Measurements from ENCODE around the gene TERT. TPM values are rescaled to one million over a fixed set of nuclear protein-coding genes. Genes with fewer than 3 reads are reported as not detected.
A peak's percentile ranks its signal among the peaks of the same experiment; 100 is the strongest.

The TERT gene
- total and polyA plus RNA-seq, 4 donors = 0.02 TPM; not detected in 3

DNA sequence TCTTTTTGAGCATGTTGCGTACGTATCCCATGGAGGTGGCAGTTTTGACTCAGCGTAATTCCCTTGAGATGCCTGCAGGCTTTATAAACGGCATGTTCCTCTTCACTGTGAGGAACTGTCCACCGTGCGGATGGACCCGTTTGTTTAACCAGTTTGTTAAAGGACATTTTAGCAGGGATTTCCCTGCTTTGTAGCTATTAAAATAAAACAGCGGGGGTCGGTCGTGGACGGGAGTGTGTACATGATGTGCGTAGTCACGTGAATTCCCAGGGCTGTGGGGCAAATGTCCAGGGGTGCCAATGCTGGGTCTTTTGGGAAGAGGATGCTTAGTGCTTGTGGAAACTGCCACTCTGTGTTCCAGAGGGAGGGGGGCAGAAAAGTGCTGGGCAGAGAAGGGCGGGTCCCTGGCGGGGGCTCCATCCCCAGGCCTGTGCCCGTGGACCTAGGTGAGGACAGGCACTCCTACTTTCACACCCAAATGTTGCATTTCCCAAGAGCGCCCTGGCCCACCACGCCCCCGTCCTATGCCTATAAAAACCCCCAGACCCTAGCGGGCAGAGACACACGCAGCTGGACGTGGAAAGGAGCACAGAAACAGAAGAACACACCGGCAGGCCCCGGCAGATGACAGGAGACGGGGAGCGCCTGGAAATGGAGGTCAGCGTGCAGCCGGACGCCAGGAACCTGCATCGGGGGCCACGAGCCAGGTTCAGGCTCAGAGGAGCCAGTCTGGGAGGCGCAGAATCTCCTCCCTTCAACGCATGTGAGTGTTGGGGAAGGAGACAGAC lies 4.0 kb upstream of the TERT start:
- ATAC-seq (ENCODE audit: insufficient read depth, low FRiP score) (no peak), DNase-seq (peak in 1 of 3 donors; percentile 4)
- Histone ChIP-seq H3K27me3 (ENCODE audit: control insufficient read depth in 3 of 3, insufficient read depth in 3 of 3, low read length in 2 of 3) (peaks cover 8 to 19% (median 11%) of the 10 kb centered on the region in 3 donors), H3K4me3 (no peak overlapping the region), H3K4me1 (ENCODE audit: control insufficient read depth in 5 of 5, insufficient read depth in 5 of 5, low read length in 5 of 5) (peaks cover 0 to 9% (median 0%) of the 10 kb centered on the region in 5 donors), H3K9me3 (ENCODE audit: control insufficient read depth in 4 of 4, insufficient read depth in 3 of 4, low read length in 3 of 4) (peaks cover 0 to 8% (median 0%) of the 10 kb centered on the region in 4 donors), H3K9ac (ENCODE audit: insufficient read depth in 1 of 2, low read length in 2 of 2) (no peak overlapping the region), H3K27ac (ENCODE audit: low read depth in 1 of 2, low read length in 1 of 2) (no peak overlapping the region), H3K36me3 (ENCODE audit: control insufficient read depth in 4 of 4, insufficient read depth in 4 of 4, low read length in 4 of 4) (no peaks in the 10 kb centered on the region)
- TF ChIP-seq, protein P1, sequence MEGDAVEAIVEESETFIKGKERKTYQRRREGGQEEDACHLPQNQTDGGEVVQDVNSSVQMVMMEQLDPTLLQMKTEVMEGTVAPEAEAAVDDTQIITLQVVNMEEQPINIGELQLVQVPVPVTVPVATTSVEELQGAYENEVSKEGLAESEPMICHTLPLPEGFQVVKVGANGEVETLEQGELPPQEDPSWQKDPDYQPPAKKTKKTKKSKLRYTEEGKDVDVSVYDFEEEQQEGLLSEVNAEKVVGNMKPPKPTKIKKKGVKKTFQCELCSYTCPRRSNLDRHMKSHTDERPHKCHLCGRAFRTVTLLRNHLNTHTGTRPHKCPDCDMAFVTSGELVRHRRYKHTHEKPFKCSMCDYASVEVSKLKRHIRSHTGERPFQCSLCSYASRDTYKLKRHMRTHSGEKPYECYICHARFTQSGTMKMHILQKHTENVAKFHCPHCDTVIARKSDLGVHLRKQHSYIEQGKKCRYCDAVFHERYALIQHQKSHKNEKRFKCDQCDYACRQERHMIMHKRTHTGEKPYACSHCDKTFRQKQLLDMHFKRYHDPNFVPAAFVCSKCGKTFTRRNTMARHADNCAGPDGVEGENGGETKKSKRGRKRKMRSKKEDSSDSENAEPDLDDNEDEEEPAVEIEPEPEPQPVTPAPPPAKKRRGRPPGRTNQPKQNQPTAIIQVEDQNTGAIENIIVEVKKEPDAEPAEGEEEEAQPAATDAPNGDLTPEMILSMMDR (IDR thresholded peaks at IDR 0.05; ENCODE audit: control extremely low read depth, extremely low read depth) = no peak
- WGBS, 2 donors = 85% methylated on average over 33 of the region's 33 CpGs

DNA sequence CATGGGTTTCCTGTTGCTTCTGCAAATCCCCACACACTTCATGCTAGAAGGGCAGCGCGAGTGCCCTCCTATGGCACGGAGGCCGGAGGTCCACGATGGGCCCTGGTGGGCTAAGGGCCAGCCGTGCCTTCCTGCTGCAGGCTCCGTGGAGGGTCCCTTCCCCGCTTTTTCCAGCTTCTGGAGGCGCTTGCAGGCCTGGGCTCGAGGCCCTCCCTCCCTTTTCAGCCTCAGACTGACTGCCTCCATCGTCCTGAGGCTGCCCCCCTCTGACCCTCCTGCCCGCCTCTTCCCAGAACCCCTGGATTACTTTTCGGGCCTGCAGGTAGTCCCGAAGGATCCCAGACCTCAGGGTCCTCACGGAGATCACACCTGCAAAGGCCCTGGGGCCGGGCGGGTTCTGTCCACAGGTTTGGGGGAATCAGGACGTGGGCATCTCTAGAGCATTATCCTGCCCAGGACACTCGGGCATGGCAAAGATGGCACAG lies 3.2 kb upstream of the TERT start:
- Histone ChIP-seq H3K27ac (ENCODE audit: low read depth in 1 of 2, low read length in 1 of 2) (no peak overlapping the region), H3K9ac (ENCODE audit: insufficient read depth in 1 of 2, low read length in 2 of 2) (no peak overlapping the region), H3K9me3 (ENCODE audit: control insufficient read depth in 4 of 4, insufficient read depth in 3 of 4, low read length in 3 of 4) (peaks cover 0 to 13% (median 0%) of the 10 kb centered on the region in 4 donors), H3K4me3 (no peak overlapping the region), H3K27me3 (ENCODE audit: control insufficient read depth in 3 of 3, insufficient read depth in 3 of 3, low read length in 2 of 3) (peaks cover 8 to 20% (median 19%) of the 10 kb centered on the region in 3 donors), H3K36me3 (ENCODE audit: control insufficient read depth in 4 of 4, insufficient read depth in 4 of 4, low read length in 4 of 4) (no peaks in the 10 kb centered on the region), H3K4me1 (ENCODE audit: control insufficient read depth in 5 of 5, insufficient read depth in 5 of 5, low read length in 5 of 5) (peaks cover 0 to 12% (median 0%) of the 10 kb centered on the region in 5 donors)
- DNase-seq (peak in 1 of 3 donors; percentile 8), ATAC-seq (ENCODE audit: insufficient read depth, low FRiP score) (no peak)
- TF ChIP-seq, protein P1 (IDR thresholded peaks at IDR 0.05; ENCODE audit: control extremely low read depth, extremely low read depth) = no peak
- WGBS, 2 donors = 86 to 87% methylated on average over 19 of the region's 19 CpGs

DNA sequence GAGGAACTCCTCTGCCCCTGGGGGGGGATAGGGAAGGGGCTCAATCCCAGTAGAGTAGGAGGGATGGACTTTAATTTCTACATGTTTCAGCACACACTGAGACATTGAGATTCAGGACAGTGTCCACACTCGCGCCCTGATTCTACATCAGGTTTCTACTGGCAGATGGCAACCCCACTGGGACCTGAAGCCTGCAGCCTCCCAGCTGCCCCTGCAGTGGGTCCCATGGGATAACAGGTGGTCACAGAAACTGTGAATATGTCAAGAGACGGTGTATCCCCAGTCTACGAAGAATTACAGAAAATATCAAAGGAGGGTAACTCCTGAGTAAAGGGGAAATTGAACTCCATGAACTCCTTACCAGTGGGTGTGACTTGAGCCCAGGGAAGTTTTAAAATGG lies 2.4 kb upstream of the TERT start:
- no peak for ATAC-seq (ENCODE audit: insufficient read depth, low FRiP score)
- H3K27me3 ChIP-seq (ENCODE audit: control insufficient read depth in 3 of 3, insufficient read depth in 3 of 3, low read length in 2 of 3) = peaks cover 8 to 23% (median 22%) of the 10 kb centered on the region in 3 donors
- H3K4me3 ChIP-seq = no peak overlapping the region
- H3K36me3 ChIP-seq (ENCODE audit: control insufficient read depth in 4 of 4, insufficient read depth in 4 of 4, low read length in 4 of 4) = no peaks in the 10 kb centered on the region
- 81 to 98% methylated on average over 4 of the region's 4 CpGs for WGBS, 2 donors
- H3K9me3 ChIP-seq (ENCODE audit: control insufficient read depth in 4 of 4, insufficient read depth in 3 of 4, low read length in 3 of 4) = peaks cover 0 to 15% (median 0%) of the 10 kb centered on the region in 4 donors
- H3K27ac ChIP-seq (ENCODE audit: low read depth in 1 of 2, low read length in 1 of 2) = no peak overlapping the region
- H3K4me1 ChIP-seq (ENCODE audit: control insufficient read depth in 5 of 5, insufficient read depth in 5 of 5, low read length in 5 of 5) = peaks cover 0 to 12% (median 0%) of the 10 kb centered on the region in 5 donors
- no peak overlapping the region for H3K9ac ChIP-seq (ENCODE audit: insufficient read depth in 1 of 2, low read length in 2 of 2)
- DNase-seq = no peak
- TF ChIP-seq, protein P1 (IDR thresholded peaks at IDR 0.05; ENCODE audit: control extremely low read depth, extremely low read depth) = no peak
